ENCODE results near the gene MMAB. TPM values are rescaled to one million over a fixed set of nuclear protein-coding genes. Genes with fewer than 3 reads are reported as not detected.

MMAB gene
- total RNA-seq, 1 donor from 2014 or later, result 48.1 TPM

- no peak overlapping the region for H3K4me3 ChIP-seq (ENCODE audit: low read depth, low read length)
- DNase-seq (ENCODE audit: low read depth), result no peak
- H3K36me3 ChIP-seq (ENCODE audit: control insufficient read depth, insufficient read depth, low read length), result no peaks in the 10 kb centered on the region
- no peak for TF ChIP-seq CTCF (IDR thresholded peaks at IDR 0.05; ENCODE audit: insufficient read depth, low read length, poor library complexity, severe bottlenecking)
- peaks cover 75% of the 10 kb centered on the region for H3K27me3 ChIP-seq (ENCODE audit: control insufficient read depth, insufficient read depth, low read length)
Measured at GRCh38 chr12:109611223-109611622, 37.9 kb upstream of the MMAB start.

DNA sequence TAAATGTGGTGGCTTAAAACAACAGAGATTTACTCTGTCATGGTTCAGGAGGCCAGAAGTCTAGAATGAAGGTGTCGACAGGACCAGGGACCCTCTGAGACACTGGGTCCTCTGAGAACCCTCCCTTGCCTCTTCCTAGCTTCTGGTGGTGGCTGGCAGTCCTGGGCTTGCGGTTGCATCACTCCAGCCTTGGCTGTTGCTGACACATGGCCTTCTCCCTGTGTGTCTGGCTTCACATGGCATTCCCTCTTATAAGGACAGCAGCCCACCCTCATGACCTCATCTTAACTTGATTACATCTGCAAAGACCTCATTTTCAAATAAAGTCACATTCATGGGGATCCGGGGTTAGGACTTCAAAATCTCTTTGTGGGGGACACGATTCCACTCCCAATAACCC lies 37.2 kb upstream of the MMAB start:
- TF ChIP-seq CTCF (IDR thresholded peaks at IDR 0.05; ENCODE audit: insufficient read depth, low read length, poor library complexity, severe bottlenecking), result no peak
- H3K36me3 ChIP-seq (ENCODE audit: control insufficient read depth, insufficient read depth, low read length), result no peaks in the 10 kb centered on the region
- H3K27me3 ChIP-seq (ENCODE audit: control insufficient read depth, insufficient read depth, low read length), result peaks cover 74% of the 10 kb centered on the region
- no peak for DNase-seq (ENCODE audit: low read depth)
- H3K4me3 ChIP-seq (ENCODE audit: low read depth, low read length), result no peak overlapping the region

GRCh38 chr12:109609342-109609741 lies 36.0 kb upstream of the MMAB start:
- TF ChIP-seq CTCF (IDR thresholded peaks at IDR 0.05; ENCODE audit: insufficient read depth, low read length, poor library complexity, severe bottlenecking), result no peak
- Histone ChIP-seq H3K27me3 (ENCODE audit: control insufficient read depth, insufficient read depth, low read length) (peaks cover 68% of the 10 kb centered on the region), H3K4me3 (ENCODE audit: low read depth, low read length) (no peak overlapping the region), H3K36me3 (ENCODE audit: control insufficient read depth, insufficient read depth, low read length) (no peaks in the 10 kb centered on the region)
- no peak for DNase-seq (ENCODE audit: low read depth)

GRCh38 chr12:109608793-109609192 lies 35.5 kb upstream of the MMAB start:
- Histone ChIP-seq H3K4me3 (ENCODE audit: low read depth, low read length) (no peak overlapping the region), H3K27me3 (ENCODE audit: control insufficient read depth, insufficient read depth, low read length) (peaks cover 66% of the 10 kb centered on the region), H3K36me3 (ENCODE audit: control insufficient read depth, insufficient read depth, low read length) (no peaks in the 10 kb centered on the region)
- no peak for TF ChIP-seq CTCF (IDR thresholded peaks at IDR 0.05; ENCODE audit: insufficient read depth, low read length, poor library complexity, severe bottlenecking)
- DNase-seq (ENCODE audit: low read depth), result no peak

DNA sequence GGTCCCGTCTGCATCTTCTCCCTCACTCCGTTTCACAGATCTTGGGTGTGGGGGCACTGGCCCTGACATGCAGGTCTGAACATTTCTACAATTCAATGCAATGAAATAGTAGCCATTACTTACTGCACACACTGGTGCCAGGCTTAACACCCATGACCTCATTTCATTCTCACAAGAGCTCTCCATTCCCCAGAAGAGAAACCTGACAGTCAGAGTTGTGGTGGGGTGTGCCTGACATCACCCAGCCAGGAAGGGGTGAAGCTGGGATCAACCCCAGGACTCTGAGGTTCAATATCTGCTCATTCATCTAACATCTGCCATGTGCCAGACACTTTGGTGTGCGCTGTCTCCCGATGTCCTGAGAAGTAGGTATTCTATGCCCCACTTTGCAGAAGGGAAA lies 35.0 kb upstream of the MMAB start:
- Histone ChIP-seq H3K4me3 (ENCODE audit: low read depth, low read length) (no peak overlapping the region), H3K27me3 (ENCODE audit: control insufficient read depth, insufficient read depth, low read length) (peaks cover 60% of the 10 kb centered on the region), H3K36me3 (ENCODE audit: control insufficient read depth, insufficient read depth, low read length) (no peaks in the 10 kb centered on the region)
- no peak for TF ChIP-seq CTCF (IDR thresholded peaks at IDR 0.05; ENCODE audit: insufficient read depth, low read length, poor library complexity, severe bottlenecking)
- no peak for DNase-seq (ENCODE audit: low read depth)

DNA sequence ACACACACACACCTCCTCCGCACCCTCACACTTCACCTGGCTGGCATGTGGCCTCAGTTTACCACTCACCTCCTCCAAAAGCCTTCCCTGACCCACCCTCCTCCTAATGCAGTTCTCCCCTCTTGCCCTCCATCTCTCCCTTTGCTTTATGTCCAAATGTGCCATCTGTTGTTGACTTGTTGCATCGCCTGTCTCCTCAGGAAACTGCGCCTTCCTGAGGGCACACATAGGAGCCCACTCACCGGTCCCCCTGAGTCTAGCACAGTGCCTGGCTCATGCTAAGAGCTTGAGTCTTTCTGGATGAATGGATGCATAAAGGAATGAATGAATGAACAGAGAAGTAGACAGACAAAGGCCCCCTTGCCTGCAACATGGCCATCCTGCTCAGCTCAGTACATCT lies 34.3 kb upstream of the MMAB start:
- Histone ChIP-seq H3K27me3 (ENCODE audit: control insufficient read depth, insufficient read depth, low read length) (peaks cover 54% of the 10 kb centered on the region), H3K4me3 (ENCODE audit: low read depth, low read length) (no peak overlapping the region), H3K36me3 (ENCODE audit: control insufficient read depth, insufficient read depth, low read length) (no peaks in the 10 kb centered on the region)
- DNase-seq (ENCODE audit: low read depth), result no peak
- TF ChIP-seq CTCF (IDR thresholded peaks at IDR 0.05; ENCODE audit: insufficient read depth, low read length, poor library complexity, severe bottlenecking), result no peak

Measured in kidney epithelial cell (primary cell).